SIG-M5 treated with dmso at 0.1 percent for 504 hours (cell line): ENCODE results near the gene NBEA.
A peak's percentile ranks its signal among the peaks of the same experiment; 100 is the strongest.
"Not testable (repeated sequence)": the region's sequence is repeated elsewhere in the genome, so short reads cannot be mapped to it uniquely, and the experiment has no call there.

ENCODE experiments used
- DNase-seq: peaks from one replicate; lab custom pipeline; 2025; ENCODE audit not compliant: unreplicated experiment; lab: John Stamatoyannopoulos, UW

The NBEA gene, protein sequence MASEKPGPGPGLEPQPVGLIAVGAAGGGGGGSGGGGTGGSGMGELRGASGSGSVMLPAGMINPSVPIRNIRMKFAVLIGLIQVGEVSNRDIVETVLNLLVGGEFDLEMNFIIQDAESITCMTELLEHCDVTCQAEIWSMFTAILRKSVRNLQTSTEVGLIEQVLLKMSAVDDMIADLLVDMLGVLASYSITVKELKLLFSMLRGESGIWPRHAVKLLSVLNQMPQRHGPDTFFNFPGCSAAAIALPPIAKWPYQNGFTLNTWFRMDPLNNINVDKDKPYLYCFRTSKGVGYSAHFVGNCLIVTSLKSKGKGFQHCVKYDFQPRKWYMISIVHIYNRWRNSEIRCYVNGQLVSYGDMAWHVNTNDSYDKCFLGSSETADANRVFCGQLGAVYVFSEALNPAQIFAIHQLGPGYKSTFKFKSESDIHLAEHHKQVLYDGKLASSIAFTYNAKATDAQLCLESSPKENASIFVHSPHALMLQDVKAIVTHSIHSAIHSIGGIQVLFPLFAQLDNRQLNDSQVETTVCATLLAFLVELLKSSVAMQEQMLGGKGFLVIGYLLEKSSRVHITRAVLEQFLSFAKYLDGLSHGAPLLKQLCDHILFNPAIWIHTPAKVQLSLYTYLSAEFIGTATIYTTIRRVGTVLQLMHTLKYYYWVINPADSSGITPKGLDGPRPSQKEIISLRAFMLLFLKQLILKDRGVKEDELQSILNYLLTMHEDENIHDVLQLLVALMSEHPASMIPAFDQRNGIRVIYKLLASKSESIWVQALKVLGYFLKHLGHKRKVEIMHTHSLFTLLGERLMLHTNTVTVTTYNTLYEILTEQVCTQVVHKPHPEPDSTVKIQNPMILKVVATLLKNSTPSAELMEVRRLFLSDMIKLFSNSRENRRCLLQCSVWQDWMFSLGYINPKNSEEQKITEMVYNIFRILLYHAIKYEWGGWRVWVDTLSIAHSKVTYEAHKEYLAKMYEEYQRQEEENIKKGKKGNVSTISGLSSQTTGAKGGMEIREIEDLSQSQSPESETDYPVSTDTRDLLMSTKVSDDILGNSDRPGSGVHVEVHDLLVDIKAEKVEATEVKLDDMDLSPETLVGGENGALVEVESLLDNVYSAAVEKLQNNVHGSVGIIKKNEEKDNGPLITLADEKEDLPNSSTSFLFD (N-terminal part only)

DNA sequence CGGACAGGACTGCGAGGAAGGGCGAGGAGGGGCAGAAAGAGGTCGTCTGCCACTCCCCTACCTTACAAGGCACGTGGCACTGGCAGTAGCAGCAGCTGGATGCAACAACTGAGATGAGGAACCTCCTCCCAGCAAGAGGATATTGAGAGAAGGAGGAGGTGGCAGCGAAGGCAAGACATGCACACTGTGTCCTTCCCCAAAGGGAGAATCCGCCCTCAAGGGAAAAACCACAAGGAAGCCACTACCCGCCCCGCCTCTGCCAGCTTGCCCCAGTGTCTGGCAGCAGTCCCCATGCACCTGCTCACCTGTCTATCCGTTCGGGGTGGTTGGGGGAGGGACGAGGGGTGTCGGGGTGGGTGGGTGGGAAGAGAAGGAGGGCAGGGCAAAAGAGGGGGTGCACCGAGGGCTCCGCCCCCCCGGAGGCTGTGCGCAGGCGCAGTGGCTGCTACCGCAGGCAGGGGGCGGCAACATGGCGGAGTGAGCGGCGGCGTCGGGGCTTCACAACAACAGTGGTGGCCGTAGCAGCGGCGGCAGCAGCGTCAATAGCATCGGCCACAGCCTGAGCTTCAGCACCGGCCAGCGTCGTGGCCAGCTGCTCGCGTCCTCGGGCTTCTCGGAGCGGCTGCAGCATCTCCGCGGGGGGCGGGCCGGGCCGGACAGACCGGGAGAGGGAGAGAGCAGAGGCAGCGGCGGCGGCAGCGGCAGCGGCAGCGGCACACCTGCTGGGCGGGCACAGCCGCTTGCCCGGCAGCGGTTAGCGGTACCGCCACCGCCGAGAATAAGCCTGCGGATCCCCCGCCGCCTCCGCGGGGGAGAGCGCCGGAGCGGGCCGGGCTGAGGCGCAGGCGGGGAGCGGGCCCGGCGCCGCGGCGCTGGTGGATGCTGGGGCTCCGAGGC lies at the start of gene NBEA:
NBEA (plus strand) TSS at position 436 of the 897 bp plus-strand sequence. CDS start 551 bp downstream, outside the sequence.
- peak; percentile 82 for DNase-seq

DNA sequence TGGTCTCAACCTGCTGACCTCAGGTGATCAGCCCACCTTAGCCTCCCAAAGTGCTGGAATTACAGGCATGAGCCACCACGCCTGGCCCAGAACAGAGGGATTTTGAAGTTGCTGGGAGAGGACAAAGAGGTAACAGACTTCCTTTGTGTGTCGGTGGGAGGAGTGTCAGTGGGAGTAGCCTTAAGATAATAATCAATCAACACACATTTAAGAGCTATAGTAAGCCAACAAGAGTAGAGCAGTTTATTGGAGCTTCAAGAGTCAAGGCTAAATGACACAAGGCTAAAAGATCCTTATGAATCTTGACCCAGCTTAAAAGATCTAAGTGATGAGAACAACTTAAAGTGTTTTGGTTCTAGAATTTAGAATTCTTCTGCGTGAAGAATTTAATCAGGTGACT lies 47.3 kb upstream of the NBEA start:
- DNase-seq = no peak

DNA sequence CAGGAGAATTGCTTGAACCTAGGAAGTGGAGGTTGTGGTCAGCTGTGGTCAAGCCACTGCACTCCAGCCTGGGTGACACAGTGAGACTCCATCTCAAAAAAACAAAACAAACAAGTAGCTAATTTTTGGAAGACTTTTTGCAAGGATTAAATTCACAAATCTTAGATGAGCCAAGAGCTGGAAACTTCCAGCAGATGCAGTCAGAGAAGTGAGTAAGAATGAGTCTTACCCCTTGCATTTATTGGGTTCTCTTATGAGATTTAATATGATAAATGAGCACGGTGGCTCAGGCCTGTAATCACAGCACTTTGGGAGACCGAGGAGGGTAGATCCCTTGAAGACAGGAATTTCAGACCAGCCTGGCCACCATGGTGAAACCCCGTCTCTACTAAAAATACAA lies 44.9 kb upstream of the NBEA start:
- DNase-seq = no peak

DNA sequence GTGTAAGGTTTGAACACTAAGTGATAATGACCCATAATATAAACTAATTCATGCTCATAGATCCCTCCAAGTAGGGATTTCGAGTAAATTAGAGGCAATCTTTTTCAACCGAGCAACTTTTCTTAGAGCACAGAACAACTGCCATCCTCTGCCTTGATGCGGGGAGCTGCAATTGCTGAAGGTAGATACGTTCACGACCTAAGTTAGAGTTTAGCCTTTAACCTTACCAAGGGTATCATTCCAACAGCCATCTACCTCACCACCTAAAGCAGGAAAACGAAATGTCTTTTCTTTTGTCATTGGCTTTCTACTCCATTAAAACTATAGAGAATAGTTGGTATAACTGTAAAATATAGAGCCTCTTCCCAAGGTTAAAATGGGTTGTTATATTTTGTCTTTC lies 42.2 kb upstream of the NBEA start:
- DNase-seq = no peak

DNA sequence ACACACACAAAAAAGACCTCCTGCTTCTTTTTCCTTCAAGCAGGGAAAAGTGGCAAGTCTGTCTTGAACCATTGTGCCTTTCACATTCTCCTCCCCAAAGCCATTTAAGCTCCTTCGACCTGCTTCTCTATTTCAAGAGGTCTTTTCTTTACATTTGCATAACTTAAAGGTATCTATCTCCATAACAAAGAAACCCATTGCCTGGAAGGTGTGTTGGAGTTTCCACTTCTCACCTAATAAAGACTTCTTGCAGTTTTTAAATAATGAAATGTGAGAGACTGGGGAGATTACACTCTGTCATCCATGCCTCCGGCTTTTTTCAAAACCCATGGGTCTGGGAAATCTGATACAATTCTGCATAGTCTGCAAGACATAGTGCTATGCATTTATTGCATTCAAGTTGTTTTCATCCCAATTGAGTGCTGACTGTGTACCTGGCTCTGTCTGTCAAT lies 41.8 kb upstream of the NBEA start:
- DNase-seq = no peak

DNA sequence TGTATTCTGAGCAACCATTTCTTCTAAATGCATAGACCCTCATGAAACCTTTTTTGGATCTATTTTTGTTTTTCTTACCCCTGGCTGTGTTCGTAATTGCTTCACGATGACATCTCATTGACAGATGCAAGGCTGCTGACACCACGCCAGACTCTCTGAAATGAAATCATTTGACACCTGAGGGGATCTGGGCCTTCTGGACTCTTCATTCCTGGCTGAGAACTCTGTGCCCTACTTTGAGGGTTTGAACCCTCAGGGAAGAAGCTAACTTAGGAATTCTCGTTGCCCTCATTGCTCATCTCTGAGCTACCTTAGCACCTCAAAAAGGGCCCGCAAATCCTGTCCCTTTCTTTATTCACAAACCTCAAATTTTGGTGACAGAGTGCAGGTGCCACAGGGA lies 40.5 kb upstream of the NBEA start:
- no peak for DNase-seq

DNA sequence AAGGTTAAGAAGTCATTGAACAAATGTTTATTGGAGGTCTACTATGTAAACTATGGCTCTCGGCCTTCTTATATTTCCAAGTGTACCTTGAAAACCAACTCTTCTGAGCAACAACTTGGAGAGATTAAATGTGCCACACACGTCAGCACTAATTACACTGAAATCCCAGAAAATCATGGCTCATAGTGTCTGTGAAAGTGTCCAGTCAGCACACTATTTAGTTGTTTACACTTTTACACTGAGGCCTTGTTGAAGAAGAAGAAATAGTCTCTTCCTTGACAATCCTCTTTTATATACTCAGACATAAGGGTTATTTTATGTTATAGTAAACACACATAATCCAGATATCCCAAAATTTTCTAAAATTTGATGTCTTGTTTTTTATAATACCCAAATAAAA lies 30.9 kb upstream of the NBEA start:
- no peak for DNase-seq

DNA sequence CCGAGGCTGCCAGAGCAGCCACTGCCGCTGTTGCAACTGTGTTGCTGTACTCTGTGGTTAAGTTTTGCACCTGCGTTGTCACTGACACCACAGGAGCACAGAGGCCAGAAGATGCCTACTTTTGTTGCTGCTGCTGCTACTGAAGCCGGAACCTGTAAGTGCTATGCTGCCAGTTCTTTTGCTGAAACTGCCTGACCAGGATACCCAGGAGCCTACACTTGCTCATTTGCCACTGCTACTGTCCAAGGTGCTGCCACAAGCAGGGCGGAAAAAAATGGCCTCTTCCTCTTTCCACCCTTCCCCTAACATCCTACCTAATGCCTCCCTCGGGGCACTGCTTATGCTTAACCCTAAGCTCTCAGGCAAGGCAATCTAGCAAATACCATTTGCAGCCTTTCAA lies 29.0 kb upstream of the NBEA start:
- DNase-seq = peak; percentile 7

DNA sequence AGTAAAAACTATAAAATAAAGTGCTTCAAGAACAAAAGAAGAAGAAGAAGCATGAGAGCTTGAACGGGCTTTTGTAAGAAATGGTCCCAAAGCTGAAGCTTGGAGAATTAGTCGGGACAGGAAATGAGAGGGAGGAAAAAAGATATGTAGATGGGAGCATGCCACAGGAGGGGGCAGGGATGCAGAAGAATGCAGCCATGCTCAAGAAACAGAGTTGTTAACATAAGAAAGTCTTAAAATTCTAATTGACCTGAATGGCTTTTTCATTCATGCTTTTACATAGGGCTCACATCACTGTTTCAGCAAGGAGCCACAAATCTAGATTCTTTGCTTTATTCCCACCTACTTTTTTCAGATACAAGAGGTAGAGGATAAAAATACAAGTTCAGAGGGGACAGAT lies 27.7 kb upstream of the NBEA start:
- DNase-seq = no peak

DNA sequence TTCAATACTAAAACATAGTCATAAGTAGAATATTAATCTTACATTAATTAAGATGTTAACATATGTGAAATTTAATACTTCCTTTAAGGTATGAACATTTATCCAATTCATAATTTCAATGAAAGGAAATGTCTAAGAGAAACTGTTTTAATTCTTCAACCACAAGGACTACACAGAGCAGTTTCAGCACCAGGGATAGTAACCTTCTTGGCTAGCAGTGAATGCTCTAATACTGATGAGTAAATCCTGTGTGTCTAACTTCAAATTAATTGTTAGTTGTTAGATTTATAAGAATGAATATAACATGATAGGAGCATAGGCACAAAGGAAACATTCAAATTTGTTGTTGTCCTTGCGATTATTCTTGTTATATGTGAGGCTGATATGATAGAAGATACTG lies 15.6 kb upstream of the NBEA start:
- DNase-seq = peak; percentile 11

DNA sequence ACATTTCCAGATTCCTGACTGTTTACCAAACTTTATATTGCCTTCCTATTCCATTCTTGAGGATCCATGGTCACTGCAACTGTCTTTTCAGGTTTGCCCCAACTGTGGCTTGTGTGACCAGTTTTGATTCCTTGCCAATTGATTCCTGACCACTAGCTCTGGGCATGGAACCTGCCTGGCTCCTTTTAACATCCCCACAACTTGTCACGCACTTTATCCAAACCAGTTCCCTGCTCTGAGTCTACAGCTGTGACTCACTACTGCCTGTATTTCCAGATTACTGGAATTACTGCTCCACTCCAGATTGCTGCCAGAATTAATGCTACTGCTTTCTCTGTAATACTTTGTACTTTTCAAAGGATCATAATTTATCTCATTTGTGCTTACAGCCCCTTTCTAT lies 13.4 kb upstream of the NBEA start:
- not testable (repeated sequence) for DNase-seq

DNA sequence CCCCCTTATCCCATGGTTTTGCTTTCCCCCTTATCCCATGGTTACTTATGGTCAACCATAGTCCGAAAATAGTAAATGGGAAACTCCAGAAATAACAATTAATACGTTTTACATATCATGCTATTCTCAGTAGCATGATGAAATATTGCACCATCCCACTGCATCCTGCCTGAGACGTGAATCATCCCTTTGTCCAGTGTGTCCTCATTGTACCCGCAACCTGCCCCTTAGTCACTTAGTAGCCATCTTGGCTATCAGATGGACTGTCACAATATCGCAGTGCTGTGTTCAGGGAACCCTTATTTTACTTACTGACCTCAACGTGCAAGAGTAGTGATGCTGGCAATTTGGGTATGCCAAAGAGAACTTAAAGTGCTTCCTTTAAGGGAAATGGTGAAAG lies 10.5 kb upstream of the NBEA start:
- DNase-seq = no peak

DNA sequence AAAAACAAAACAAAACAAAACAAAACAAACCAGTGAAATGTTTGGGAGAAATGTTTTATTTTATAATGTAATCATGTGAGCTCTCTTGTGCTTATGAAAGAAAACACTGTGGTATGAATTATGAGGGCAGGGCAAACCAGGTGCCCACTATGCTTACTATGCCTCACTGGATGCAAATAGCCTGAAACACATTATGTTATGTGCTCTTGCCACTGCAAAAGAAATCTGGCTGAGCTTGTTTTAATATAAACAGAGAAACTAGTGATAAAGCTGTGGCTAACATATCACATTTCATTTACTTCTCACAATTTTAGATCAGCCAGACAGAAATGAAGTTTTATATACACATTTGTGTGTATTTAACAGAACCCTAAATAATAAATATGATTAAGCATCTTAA lies 8.7 kb upstream of the NBEA start:
- peak; percentile 35 for DNase-seq

DNA sequence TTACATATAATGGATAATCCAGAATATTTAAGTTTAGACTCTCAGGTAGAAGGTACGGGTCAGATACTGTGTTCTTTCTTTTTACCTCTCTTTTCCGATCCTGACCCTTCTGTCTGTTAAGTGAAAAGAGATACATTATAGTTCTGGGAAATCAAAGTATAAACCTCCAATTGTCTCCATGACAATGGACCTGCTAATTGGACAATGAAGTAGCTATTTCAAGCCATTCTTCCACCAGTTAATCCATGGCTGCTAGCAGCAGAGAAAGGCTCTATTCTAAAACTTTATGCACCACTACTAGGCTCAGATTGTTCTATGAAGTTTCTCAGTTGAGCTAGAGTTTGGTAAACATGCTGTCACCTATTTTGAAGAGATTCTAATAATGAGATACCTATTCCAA lies 8.3 kb upstream of the NBEA start:
- no peak for DNase-seq

DNA sequence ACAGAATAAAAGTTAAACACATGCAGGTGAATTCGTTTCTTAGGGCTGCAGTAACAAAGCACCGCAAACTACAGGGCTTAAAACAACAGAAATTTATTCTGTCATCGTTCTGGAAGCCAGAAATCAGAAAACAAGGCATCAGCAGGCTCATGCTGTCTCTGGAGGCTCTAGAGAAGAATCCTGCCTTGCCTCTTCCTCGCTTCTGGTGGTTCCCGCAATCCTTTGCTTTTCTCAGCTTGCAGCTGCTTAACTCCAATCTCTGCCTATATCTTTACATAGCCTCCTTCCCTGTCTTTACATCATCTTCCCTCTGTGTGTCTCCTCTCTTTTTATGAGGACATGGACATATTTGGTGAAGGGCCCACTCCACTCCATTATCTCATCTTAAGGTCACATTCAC lies 6.2 kb upstream of the NBEA start:
- no peak for DNase-seq

DNA sequence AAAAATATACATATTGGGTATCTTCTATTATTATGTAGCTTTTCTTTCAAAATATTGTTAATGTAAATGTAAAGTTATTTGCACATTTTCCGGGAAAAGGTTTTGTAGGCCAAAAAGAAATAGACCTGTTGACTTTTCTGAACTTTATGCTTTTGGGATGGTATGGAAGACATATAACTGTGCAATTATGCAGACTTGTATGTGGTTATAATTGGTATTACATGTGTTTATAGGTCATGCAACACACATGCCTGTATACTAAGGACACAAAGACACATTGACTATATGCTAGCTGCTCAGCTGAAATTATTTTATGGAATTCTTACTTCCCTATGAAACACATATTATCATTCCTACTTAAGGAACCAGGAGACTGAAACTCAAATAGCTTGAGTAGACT lies 2.3 kb upstream of the NBEA start:
- no peak for DNase-seq

DNA sequence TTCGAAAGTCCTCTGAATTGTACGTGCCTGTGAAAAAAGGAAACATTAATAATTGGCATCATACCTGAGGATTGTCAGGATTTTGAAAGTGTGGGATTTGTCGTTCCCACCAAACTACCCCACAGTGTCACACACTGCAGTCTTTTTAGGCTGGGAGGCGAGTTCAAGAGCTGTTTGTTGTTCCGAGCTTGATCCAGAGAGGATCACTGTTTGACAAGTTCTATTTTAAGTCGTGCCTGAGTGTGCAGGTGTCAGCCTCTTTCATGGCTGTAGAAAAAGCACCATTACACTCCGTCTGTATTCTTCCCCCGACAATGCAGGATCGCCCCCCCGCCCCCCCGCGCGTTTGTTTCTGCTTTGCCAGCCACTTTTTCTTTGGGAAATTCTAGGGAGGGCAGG lies 635 bp upstream of the NBEA start:
- DNase-seq = no peak

DNA sequence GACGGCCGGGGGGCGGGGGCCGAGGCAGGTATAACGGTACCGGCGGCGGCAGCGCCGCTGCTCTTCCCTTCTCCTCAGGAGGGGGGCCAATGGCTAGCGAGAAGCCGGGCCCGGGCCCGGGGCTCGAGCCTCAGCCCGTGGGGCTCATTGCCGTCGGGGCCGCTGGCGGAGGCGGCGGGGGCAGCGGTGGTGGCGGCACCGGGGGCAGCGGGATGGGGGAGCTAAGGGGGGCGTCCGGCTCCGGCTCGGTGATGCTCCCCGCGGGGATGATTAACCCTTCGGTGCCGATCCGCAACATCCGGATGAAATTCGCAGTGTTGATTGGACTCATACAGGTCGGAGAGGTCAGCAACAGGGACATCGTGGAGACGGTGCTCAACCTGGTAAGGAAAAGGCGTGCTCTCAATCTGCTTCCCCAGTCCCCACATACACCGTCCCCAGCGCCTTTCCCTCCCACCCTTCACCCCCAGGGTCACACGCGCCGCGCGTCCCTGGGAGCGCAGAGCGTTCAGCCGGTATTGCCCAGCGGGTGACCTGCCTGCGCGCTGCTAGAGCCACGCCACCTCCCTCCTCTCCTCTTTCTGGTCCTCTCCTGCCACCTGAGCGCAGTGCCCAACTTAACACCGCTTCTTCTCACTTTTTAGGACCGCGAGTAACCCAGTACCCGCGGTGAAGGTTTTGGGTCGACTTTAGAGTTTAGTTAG lies 814 bp downstream of the NBEA start:
- DNase-seq = no peak

DNA sequence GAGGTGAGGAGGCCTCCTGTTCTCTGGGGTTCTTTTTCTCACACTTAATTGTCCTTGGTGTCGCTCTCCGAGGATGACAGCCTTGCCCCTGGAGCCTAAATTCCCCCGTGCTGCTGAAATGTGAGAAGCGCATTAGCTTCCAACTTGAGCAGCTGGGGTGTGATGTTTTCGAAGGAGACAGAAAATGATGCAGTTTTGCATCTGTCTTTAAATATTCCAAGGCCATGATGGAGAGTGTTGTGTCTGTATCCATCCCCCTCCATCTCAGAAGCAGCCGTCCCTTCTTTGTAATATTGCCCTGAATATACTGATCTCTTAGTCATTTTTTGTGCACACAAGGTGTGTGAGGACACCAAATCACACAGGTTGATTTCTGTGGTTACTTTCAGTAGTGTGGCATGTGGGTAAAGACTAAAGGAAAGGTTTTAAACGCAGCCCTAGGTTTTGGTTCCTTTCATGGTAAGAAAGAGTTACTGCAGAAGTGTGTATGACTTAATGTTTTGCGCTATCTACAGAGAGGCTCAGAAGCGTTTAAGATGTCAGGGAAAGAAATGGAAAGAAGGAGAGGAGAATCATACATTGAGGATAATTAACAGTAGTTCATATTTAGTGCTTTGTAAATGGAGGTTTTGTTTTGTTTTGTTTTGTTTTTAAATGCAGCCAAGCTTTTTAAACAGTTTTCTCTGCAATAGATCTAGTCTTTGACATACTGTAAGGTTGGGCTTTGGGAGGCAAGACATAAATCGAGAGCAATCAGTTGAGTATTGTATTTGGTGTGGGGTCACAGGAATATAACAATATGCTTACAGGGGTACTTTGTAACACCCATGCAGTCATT lies 1.6 kb downstream of the NBEA start:
- no peak for DNase-seq
